Measurements from ENCODE around the gene NXPH2. TPM values are rescaled to one million over a fixed set of nuclear protein-coding genes. Genes with fewer than 3 reads are reported as not detected.

The NXPH2 gene
- total RNA-seq, 4 donors from 2014 or later, result not detected

DNA sequence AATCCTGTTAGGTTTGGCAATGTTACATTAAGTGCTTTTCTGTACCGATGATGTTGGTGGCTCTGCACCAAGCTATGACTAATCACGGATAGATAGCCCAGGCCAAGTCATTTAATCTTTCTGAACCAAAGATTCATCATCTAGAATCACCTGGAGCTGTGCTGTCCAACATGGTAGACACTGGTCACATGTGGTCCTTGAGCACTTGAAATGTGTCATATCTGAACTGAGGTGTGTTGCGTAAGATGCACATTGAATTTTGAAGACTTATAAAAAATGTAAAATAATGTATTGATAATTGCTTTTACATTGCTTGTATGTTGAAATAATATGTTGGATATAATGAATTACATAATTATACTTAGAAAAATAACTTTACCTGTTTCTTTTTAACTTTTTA is 39.8 kb upstream of the NXPH2 start:
- Histone ChIP-seq H3K27ac (replicated peaks in 1 of 4) (no peak overlapping the region), H3K27me3 (peaks cover 0 to 4% (median 0%) of the 10 kb centered on the region in 4 donors), H3K4me1 (no peaks in the 10 kb centered on the region), H3K9me3 (no peaks in the 10 kb centered on the region), H3K4me3 (no peak overlapping the region), H3K36me3 (no peaks in the 10 kb centered on the region)
- WGBS, result 81% methylated on average over 3 of the region's 3 CpGs
- TF ChIP-seq EP300 (IDR thresholded peaks at IDR 0.05) (no peak), POLR2A (IDR thresholded peaks at IDR 0.05; ENCODE audit: low read depth) (no peak), POLR2AphosphoS5 (IDR thresholded peaks at IDR 0.05) (no peak), CTCF (IDR thresholded peaks at IDR 0.05) (no peak)
- intact Hi-C loops (cut with DNase I), result no loop called here
- no peak for DNase-seq (ENCODE audit: extremely low spot score)

DNA sequence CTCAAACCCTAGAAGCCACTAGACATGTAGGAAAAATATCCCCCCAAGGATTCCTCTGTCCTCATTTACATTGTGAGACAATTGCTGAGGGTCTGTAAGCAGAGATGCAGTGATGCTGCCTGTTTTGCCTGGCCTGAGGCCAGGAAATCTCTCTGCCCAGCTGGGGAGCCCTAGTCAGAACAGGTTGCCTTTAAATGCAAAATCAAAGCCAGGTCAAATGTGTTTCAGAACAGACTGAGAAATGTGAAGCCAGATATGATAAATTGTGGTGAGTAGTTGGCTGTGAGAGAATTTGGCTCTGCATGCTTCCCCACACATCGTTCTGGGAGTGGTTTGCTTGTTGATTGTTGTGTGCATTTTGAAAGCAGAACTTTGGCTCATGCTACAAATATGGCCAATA is 38.4 kb upstream of the NXPH2 start:
- Histone ChIP-seq H3K4me3 (no peak overlapping the region), H3K27me3 (peaks cover 0 to 4% (median 0%) of the 10 kb centered on the region in 4 donors), H3K4me1 (no peaks in the 10 kb centered on the region), H3K36me3 (no peaks in the 10 kb centered on the region), H3K9me3 (no peaks in the 10 kb centered on the region), H3K27ac (replicated peaks in 1 of 4) (no peak overlapping the region)
- no peak for TF ChIP-seq EP300 (IDR thresholded peaks at IDR 0.05)
- no peak for TF ChIP-seq POLR2AphosphoS5 (IDR thresholded peaks at IDR 0.05)
- TF ChIP-seq CTCF (IDR thresholded peaks at IDR 0.05), result no peak
- TF ChIP-seq POLR2A (IDR thresholded peaks at IDR 0.05; ENCODE audit: low read depth), result no peak
- WGBS, result 25% methylated on average over 1 of the region's 1 CpG
- intact Hi-C loops (cut with DNase I), result no loop called here
- no peak for DNase-seq (ENCODE audit: extremely low spot score)

GRCh38 chr2:138814123-138814898 is 34.1 kb upstream of the NXPH2 start:
- 67% methylated on average over 4 of the region's 4 CpGs for WGBS
- Histone ChIP-seq H3K4me1 (no peaks in the 10 kb centered on the region), H3K27me3 (no peaks in the 10 kb centered on the region), H3K4me3 (no peak overlapping the region), H3K36me3 (no peaks in the 10 kb centered on the region), H3K9me3 (no peaks in the 10 kb centered on the region), H3K27ac (replicated peaks in 1 of 4) (no peak overlapping the region)
- intact Hi-C loops (cut with DNase I), result no loop called here
- TF ChIP-seq EP300 (IDR thresholded peaks at IDR 0.05), result no peak
- no peak for DNase-seq (ENCODE audit: extremely low spot score)

GRCh38 chr2:138811431-138811830 is 31.2 kb upstream of the NXPH2 start:
- Histone ChIP-seq H3K27ac (replicated peaks in 1 of 4) (no peak overlapping the region), H3K4me1 (no peaks in the 10 kb centered on the region), H3K36me3 (no peaks in the 10 kb centered on the region), H3K9me3 (no peaks in the 10 kb centered on the region), H3K27me3 (no peaks in the 10 kb centered on the region), H3K4me3 (no peak overlapping the region)
- no peak for DNase-seq (ENCODE audit: extremely low spot score)
- WGBS, result 83% methylated on average over 3 of the region's 3 CpGs
- TF ChIP-seq CTCF (IDR thresholded peaks at IDR 0.05) (no peak), EP300 (IDR thresholded peaks at IDR 0.05) (no peak), POLR2A (IDR thresholded peaks at IDR 0.05; ENCODE audit: low read depth) (no peak), POLR2AphosphoS5 (IDR thresholded peaks at IDR 0.05) (no peak)
- intact Hi-C loops (cut with DNase I), result no loop called here

DNA sequence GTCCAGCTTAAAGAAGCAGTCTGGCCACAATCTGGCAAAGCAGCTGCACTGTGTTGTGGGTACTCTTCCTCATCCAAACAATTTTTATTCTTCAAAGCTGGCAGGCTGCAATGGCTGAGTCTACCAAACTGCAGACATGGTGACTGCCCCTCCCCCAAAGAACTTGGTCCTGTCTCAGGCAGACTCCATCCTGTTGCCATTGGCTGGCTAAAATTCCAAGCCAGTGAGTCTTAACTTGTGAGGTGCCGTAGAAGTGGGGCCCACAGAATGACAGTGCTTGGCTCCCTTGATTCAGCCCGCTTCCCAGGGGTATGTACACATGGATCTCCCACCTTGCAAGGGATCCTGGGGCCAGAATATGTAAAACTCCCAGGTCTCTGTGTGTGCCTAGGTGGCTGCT is 14.5 kb upstream of the NXPH2 start:
- Histone ChIP-seq H3K9me3 (peaks cover 0 to 5% (median 0%) of the 10 kb centered on the region in 4 donors), H3K27me3 (peaks cover 0 to 28% (median 0%) of the 10 kb centered on the region in 4 donors), H3K4me3 (no peak overlapping the region), H3K27ac (replicated peaks in 1 of 4) (no peak overlapping the region), H3K4me1 (no peaks in the 10 kb centered on the region), H3K36me3 (no peaks in the 10 kb centered on the region)
- intact Hi-C loops (cut with DNase I), result no loop called here
- 100% methylated on average over 1 of the region's 2 CpGs for WGBS
- no peak for TF ChIP-seq EP300 (IDR thresholded peaks at IDR 0.05)
- TF ChIP-seq POLR2A (IDR thresholded peaks at IDR 0.05; ENCODE audit: low read depth), result no peak
- TF ChIP-seq CTCF (IDR thresholded peaks at IDR 0.05), result no peak
- no peak for TF ChIP-seq POLR2AphosphoS5 (IDR thresholded peaks at IDR 0.05)
- DNase-seq (ENCODE audit: extremely low spot score), result no peak

Data from esophagus muscularis mucosa (tissue), 4 donors.